Activated naive CD8-positive, alpha-beta T cell (primary cell): Measurements from ENCODE around the gene P2RY13.
A peak's percentile ranks its signal among the peaks of the same experiment; 100 is the strongest.

Experiments used
- H3K27ac Mint-ChIP-seq: one replicate; pipeline ENCODE4 v1.8.0; 2021; ENCODE audit warnings: mixed read lengths
- H3K27me3 Mint-ChIP-seq: one replicate; pipeline ENCODE4 v1.8.0; 2021; ENCODE audit warnings: mixed read lengths
- H3K36me3 Mint-ChIP-seq: one replicate; pipeline ENCODE4 v1.8.0; 2021; ENCODE audit warnings: mixed read lengths
- H3K4me1 Mint-ChIP-seq: one replicate; pipeline ENCODE4 v1.8.0; 2021; ENCODE audit warnings: low read depth, mixed read lengths
- H3K4me3 Mint-ChIP-seq: one replicate; pipeline ENCODE4 v1.8.0; 2021; ENCODE audit warnings: mild to moderate bottlenecking, mixed read lengths
- H3K9me3 Mint-ChIP-seq: one replicate; pipeline ENCODE4 v1.8.0; 2021; ENCODE audit warnings: low read depth, mixed read lengths

The P2RY13 gene

GRCh38 chr3:151331696-151332095, 2.3 kb upstream of the P2RY13 start:
- Mint-ChIP-seq H3K9me3 (no peaks in the 10 kb centered on the region), H3K4me1 (peaks cover 10% of the 10 kb centered on the region), H3K36me3 (no peaks in the 10 kb centered on the region), H3K4me3 (no peak overlapping the region), H3K27me3 (peaks cover 4% of the 10 kb centered on the region), H3K27ac (no peak overlapping the region)

- H3K27me3 Mint-ChIP-seq, result peaks cover 4% of the 10 kb centered on the region
- peaks cover 10% of the 10 kb centered on the region for H3K4me1 Mint-ChIP-seq
- H3K27ac Mint-ChIP-seq, result no peak overlapping the region
- no peaks in the 10 kb centered on the region for H3K36me3 Mint-ChIP-seq
- H3K4me3 Mint-ChIP-seq, result no peak overlapping the region
- no peaks in the 10 kb centered on the region for H3K9me3 Mint-ChIP-seq
These were observed 1.6 kb upstream of the P2RY13 start for GRCh38 chr3:151330899-151331298.

DNA sequence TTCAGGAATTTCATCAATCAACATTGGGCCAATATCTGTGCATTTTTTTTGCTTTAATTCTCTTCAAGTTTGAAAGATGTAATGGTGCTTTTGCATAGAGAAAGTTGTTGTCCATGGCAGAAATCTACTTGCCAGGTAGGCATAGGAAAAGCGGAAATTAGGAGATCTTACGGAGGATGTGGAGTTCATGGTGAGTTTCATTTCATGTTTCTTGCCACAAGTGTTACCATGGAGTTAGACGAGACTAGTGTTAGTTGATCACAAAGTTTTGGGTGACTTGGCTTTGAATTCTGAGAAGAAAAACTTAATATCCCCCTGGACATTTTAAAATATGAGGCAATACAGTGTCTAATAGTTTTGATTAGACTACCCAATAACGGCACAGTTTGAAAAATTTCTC, 1.0 kb upstream of the P2RY13 start:
- Mint-ChIP-seq H3K36me3 (no peaks in the 10 kb centered on the region), H3K27ac (no peak overlapping the region)

GRCh38 chr3:151328298-151328995, 902 bp downstream of the P2RY13 start:
- peaks cover 10% of the 10 kb centered on the region for H3K4me1 Mint-ChIP-seq
- no peaks in the 10 kb centered on the region for H3K36me3 Mint-ChIP-seq
- no peaks in the 10 kb centered on the region for H3K9me3 Mint-ChIP-seq
- peak overlapping the region; percentile 5 for H3K27ac Mint-ChIP-seq
- peak overlapping the region; percentile 44 for H3K4me3 Mint-ChIP-seq
- peaks cover 4% of the 10 kb centered on the region for H3K27me3 Mint-ChIP-seq

More for the DNA sequence above, 1.0 kb upstream of the P2RY13 start:
- peaks cover 10% of the 10 kb centered on the region for H3K4me1 Mint-ChIP-seq
- peaks cover 4% of the 10 kb centered on the region for H3K27me3 Mint-ChIP-seq
- H3K9me3 Mint-ChIP-seq, result no peaks in the 10 kb centered on the region
- no peak overlapping the region for H3K4me3 Mint-ChIP-seq

- Mint-ChIP-seq H3K36me3 (no peaks in the 10 kb centered on the region), H3K4me3 (no peak overlapping the region), H3K27me3 (peaks cover 4% of the 10 kb centered on the region), H3K27ac (no peak overlapping the region), H3K4me1 (peaks cover 10% of the 10 kb centered on the region), H3K9me3 (no peaks in the 10 kb centered on the region)
These were observed 1.7 kb downstream of the P2RY13 start for GRCh38 chr3:151327571-151328198.

- no peak overlapping the region for H3K4me3 Mint-ChIP-seq
- no peak overlapping the region for H3K27ac Mint-ChIP-seq
- peaks cover 3% of the 10 kb centered on the region for H3K4me1 Mint-ChIP-seq
- no peaks in the 10 kb centered on the region for H3K36me3 Mint-ChIP-seq
- peaks cover 1% of the 10 kb centered on the region for H3K27me3 Mint-ChIP-seq
- H3K9me3 Mint-ChIP-seq, result no peaks in the 10 kb centered on the region
These were observed 6.8 kb downstream of the P2RY13 start for GRCh38 chr3:151322511-151322910.

- no peaks in the 10 kb centered on the region for H3K36me3 Mint-ChIP-seq
- peak overlapping the region; percentile 2 for H3K27ac Mint-ChIP-seq
- H3K9me3 Mint-ChIP-seq, result no peaks in the 10 kb centered on the region
- peaks cover 7% of the 10 kb centered on the region for H3K4me1 Mint-ChIP-seq
- no peak overlapping the region for H3K4me3 Mint-ChIP-seq
- H3K27me3 Mint-ChIP-seq, result no peaks in the 10 kb centered on the region
These were observed 7.8 kb downstream of the P2RY13 start for GRCh38 chr3:151321526-151321925.

DNA sequence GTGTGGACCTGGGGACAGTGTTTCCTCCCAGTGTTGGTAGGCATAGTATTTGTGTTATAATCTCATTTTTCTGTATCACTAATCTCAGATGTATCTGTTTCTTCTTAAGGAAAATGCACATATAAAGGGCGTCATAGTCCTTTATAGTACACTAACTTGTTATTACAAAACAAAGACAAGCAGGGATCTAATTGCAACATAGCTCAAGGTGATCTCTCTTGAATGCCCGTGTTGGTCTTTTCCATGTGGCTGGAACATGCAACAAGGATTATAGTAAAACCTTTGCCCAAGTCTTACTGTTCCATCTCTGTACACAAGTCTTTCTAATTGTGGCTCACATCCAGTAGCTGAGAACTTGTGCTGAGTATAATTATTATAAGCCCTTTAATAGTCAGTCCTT, 9.2 kb downstream of the P2RY13 start:
- H3K27ac Mint-ChIP-seq, result no peak overlapping the region
- no peaks in the 10 kb centered on the region for H3K27me3 Mint-ChIP-seq
- no peaks in the 10 kb centered on the region for H3K9me3 Mint-ChIP-seq
- no peaks in the 10 kb centered on the region for H3K36me3 Mint-ChIP-seq
- H3K4me3 Mint-ChIP-seq, result no peak overlapping the region
- peaks cover 13% of the 10 kb centered on the region for H3K4me1 Mint-ChIP-seq

- no peaks in the 10 kb centered on the region for H3K36me3 Mint-ChIP-seq
- peaks cover 13% of the 10 kb centered on the region for H3K4me1 Mint-ChIP-seq
- no peaks in the 10 kb centered on the region for H3K9me3 Mint-ChIP-seq
- H3K27me3 Mint-ChIP-seq, result no peaks in the 10 kb centered on the region
- peak overlapping the region; percentile 62 for H3K27ac Mint-ChIP-seq
- no peak overlapping the region for H3K4me3 Mint-ChIP-seq
These were observed 9.7 kb downstream of the P2RY13 start for GRCh38 chr3:151319628-151320027.

DNA sequence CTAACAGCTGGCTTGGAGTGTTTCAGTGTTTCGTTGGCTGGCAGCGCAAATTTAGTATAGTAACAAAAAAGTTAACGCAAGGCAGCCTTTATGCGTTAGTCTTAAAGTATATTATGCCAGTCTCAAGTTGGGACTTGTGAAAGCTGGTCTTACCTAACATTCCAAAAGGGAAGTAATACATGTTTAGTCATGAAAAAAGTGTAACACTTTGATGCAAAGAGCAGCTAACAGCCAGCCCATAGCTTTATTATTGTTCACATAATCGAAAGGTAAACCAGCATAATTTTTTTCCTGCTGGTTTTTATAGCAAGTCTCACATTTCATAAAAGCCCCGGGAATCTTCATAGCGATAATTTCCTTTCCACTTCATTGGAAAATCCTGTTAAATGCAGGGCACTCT, 10.4 kb downstream of the P2RY13 start:
- Mint-ChIP-seq H3K4me3 (no peak overlapping the region), H3K27me3 (no peaks in the 10 kb centered on the region), H3K27ac (no peak overlapping the region), H3K4me1 (peaks cover 13% of the 10 kb centered on the region), H3K9me3 (no peaks in the 10 kb centered on the region), H3K36me3 (no peaks in the 10 kb centered on the region)

- H3K9me3 Mint-ChIP-seq, result no peaks in the 10 kb centered on the region
- H3K4me1 Mint-ChIP-seq, result peaks cover 13% of the 10 kb centered on the region
- H3K27me3 Mint-ChIP-seq, result no peaks in the 10 kb centered on the region
- no peaks in the 10 kb centered on the region for H3K36me3 Mint-ChIP-seq
- no peak overlapping the region for H3K4me3 Mint-ChIP-seq
- H3K27ac Mint-ChIP-seq, result no peak overlapping the region
These were observed 11.0 kb downstream of the P2RY13 start for GRCh38 chr3:151318313-151318712.

DNA sequence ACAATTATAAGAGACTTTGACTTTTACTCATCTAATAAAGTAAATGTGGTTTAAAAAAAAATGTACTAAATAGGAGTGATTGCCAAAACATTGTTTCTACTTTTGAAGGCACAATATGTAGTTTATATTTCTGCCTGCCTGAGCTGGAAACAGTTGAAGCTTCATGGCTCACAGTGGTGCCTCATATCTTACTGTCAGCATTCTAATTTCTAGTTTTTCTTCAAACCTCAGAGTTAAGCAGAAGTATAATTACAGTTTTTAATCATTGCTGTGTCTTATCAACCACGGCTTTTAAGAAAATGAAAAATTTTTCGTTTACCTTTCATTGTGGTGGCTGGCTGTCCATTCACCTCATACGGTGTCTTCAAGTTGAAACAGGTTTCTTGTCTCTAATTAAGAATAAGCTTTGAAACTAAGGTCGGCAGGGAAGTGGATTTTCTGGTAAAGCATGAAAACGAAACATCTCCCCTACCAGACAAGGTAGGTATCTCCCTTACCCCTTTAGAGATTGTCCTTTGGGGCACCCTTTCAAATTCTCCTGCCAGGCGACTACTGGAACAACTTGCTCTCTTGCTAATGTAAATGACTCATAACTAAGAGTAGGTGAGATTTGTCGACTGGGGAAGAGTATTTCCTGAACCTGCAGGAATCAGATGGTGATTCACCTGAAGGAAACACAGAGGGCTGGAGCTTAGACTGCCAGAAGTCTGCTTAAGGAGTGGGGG, 12.9 kb downstream of the P2RY13 start, which contains the start of gene GPR87:
GPR87 (minus strand) TSS at position 554 of the 725 bp plus-strand sequence. CDS start 16,720 bp downstream, outside the sequence.
- no peaks in the 10 kb centered on the region for H3K36me3 Mint-ChIP-seq
- H3K27ac Mint-ChIP-seq, result peak within 1 kb of the TSS; percentile 19
- H3K4me3 Mint-ChIP-seq, result peak within 1 kb of the TSS; percentile 57
- H3K4me1 Mint-ChIP-seq, result peaks cover 10% of the 10 kb centered on the region
- H3K27me3 Mint-ChIP-seq, result no peaks in the 10 kb centered on the region
- H3K9me3 Mint-ChIP-seq, result no peaks in the 10 kb centered on the region

DNA sequence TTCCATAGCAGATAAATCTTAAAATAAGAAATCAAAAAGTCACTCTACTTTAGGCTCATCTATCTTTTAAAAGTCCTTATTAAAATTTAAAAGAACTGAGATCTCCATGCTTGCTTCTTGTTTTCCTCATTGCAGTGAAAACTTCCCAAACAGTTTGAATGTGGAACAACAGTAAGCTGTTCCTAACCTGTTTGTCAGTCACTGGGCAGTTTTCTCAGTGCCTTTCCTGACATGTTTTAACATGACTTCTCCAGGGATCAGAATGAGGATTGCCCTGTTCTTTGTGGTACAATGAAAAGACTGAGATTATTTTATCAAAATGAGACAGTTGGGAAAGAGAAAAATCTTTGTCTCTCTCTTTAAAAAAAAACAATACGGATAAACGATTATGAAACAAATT, 13.5 kb downstream of the P2RY13 start:
- Mint-ChIP-seq H3K9me3 (no peaks in the 10 kb centered on the region), H3K27ac (peak overlapping the region; percentile 19), H3K36me3 (no peaks in the 10 kb centered on the region), H3K4me3 (peak overlapping the region; percentile 57), H3K4me1 (peaks cover 10% of the 10 kb centered on the region), H3K27me3 (no peaks in the 10 kb centered on the region)

- H3K9me3 Mint-ChIP-seq, result no peaks in the 10 kb centered on the region
- no peaks in the 10 kb centered on the region for H3K36me3 Mint-ChIP-seq
- peak overlapping the region; percentile 3 for H3K4me3 Mint-ChIP-seq
- H3K4me1 Mint-ChIP-seq, result peaks cover 10% of the 10 kb centered on the region
- no peaks in the 10 kb centered on the region for H3K27me3 Mint-ChIP-seq
- H3K27ac Mint-ChIP-seq, result no peak overlapping the region
These were observed 14.2 kb downstream of the P2RY13 start for GRCh38 chr3:151315136-151315535.

DNA sequence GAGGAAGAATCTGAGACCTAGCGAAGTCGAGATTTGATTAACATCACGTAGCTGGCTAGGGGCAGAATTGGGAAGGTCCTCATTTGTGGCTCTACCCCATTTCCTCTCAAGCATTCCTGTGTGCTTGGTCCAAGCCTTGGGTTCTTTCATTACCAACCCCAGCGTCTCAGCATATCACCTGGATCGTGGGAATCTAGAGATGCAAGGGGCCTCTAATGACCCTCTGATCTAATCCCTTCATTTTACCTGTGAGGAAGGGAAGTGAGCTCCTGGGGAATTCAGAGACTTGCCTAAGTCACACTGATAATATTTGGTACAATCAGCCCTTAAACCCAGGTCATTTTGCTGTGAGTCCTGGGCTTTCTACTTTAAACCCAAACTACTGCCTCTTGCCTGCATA, 14.8 kb downstream of the P2RY13 start:
- Mint-ChIP-seq H3K27ac (no peak overlapping the region), H3K4me3 (no peak overlapping the region), H3K36me3 (no peaks in the 10 kb centered on the region), H3K4me1 (peaks cover 10% of the 10 kb centered on the region), H3K27me3 (no peaks in the 10 kb centered on the region), H3K9me3 (no peaks in the 10 kb centered on the region)
